ENCODE measurements around the gene TRIB2.

Gene TRIB2

DNA sequence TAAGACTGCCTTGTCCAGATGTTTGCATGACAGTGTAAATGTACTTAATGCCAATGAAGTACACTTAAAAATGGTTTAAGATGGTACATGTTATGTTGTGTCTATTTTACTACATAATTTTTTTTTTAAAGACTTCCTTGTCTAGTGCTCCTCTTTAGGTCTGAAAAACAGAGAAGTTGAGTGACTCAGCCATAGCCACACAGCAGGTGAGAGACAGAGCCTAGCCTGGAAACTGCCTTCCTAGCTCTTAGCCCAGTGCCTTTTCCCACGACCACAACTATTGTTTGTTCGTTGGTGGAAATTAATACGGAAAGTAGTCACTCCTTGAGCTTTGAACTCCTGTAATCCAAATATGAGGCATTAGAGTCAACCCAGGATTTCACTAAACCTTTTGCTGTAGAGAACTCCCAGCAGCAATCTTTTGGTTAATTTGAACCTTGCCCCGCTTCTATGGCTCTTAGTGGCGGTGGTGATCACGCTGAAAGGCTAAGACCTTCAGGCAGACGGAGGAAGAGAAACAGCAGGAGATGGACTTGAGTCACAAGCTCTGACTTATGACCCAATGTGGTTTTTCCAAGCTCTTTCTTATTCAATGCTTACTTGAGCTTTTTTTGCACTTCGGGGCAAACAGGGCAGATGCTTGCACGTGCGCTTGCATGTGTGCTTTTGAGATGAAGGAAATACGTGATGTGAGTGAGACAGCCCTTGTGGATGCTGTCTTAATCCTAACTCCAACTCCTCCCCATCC lies 21.2 kb downstream of the TRIB2 start:
- DNase-seq (ENCODE audit: low spot score), result no peak

DNA sequence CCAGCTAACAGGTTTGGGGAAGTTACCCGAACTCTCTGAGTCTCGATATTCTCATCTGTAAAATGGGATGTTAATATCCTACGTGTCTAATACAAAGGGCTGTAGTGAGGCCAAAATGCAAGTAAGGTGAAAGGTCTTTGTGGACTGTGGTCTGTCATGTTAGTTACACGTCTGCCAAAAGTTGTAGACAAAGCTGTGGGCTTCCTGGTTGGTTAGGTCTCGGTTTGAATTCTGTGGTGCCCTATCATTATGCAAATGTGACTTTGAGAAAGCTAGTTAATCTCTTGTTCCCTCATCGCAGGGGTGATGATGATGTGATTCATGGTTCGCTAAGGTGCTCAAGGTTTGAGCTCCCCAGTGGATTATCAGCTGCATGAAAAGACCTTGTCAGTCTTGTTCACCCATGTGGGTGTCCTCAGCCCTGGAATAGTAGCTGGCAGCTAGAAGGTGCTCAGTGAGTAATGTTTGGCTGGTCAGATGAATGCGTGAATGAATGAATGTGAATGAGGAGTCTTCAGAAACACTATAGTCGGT lies 23.1 kb downstream of the TRIB2 start:
- no peak for DNase-seq (ENCODE audit: low spot score)

DNA sequence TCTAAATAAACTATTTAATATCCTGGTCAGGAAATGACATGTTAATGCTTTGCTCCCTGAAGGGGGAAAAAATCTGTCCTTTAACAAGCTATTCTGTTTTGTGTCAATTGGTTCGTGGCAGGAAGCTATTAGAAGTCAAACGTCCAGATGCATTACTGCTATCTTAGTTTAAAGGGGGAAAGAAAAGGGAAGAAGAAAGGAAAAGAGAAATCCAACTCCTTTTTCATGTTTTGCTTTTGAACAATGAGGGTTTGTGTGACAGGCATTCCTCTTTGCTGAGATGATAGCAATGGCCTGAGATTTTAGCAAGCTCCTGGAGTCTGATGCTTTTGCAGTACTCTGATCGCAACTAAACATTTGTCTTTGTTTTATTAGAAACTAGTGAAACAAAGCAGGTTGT lies 24.6 kb downstream of the TRIB2 start:
- DNase-seq (ENCODE audit: low spot score), result no peak

DNA sequence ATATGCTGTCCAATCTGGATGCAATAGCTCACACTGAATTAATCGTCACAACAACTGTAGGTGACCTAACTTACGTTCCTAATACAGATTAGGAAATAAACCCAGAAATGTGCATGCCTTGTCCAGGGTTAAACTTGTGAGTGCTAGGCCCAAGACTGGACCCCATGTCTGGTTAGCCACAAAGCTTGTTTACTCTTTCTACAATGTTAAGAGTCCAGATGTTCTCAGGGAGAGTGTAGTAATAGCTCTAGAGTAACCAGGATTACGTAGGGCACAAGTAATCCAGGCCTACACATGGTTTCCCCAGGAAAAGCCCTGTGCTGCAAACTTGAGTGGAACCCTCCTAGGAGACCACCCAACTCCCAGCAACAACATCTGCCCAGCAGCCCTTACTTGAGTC lies 26.2 kb downstream of the TRIB2 start:
- no peak for DNase-seq (ENCODE audit: low spot score)

DNA sequence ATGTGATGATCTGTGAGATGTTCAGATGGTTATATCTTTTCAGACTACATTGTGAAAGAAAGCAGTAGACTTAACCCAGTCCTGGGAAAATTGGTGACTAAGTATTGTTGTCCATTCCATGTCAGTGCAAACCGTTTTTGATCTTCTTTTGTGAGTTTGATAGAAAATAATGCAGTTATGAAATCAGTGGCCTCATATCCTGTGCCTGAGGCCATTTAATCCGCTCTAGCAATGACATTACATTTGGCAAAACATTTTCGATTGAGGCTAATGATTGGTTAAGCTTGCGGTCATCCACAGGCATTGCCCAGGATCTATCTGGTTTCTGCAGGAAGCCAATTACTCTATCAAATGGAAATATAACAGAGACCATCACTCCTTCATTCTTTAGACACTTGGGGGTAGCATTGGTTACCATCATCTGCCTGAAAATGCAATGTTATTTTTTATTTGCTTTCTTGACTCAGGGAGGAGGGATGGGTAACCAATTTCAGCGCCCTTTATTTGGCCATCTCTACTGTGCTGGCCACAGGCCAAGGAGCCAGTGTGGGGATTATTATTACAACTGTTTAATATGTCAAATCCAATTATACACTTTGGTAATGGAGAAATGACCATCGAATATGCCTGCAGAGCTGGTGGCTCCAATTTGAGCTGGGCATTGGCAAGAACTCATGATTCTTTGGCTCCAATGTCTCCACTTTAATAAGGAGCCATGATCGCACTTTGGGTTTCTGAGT lies 33.6 kb downstream of the TRIB2 start:
- no peak for DNase-seq (ENCODE audit: low spot score)

DNA sequence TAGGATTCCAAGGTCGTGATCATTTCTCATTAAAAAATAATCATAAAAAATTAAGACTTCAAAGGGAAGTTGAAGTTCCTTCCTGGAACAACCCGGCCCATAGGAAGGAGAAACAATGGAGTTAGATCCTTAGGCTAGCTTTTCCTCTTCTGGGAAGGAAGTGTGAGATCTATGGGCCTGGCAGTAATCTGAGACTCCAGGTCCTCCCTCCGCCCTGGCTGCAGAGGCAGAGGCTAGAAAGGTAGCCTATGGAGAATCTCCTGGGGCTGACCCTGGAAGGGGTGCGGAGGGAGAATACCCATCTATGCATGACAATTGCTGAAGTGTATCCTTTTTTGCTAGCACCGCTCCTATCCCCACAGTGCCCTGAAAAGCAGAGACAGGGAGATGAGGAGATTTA lies 37.9 kb downstream of the TRIB2 start:
- no peak for DNase-seq (ENCODE audit: low spot score)

DNA sequence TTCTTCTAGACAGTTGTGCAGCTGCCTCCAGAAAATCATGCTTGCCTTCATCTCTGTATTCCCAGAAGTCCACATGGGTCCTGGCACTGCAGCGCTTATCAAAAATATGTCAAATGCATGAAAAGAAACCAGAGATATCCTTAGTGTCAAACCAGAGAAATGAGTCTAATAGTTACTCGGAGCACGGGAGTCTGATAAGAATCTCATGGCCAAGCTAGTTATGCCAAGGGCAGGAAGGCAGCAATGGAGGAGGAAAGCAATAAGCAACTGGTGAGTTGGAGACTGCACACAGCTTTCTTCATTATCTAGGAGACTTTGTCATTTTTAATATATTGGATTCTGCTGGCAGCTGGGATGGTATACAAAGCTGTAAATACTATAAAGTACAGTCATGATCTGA lies 38.6 kb downstream of the TRIB2 start:
- peak; percentile 47 for DNase-seq (ENCODE audit: low spot score)

DNA sequence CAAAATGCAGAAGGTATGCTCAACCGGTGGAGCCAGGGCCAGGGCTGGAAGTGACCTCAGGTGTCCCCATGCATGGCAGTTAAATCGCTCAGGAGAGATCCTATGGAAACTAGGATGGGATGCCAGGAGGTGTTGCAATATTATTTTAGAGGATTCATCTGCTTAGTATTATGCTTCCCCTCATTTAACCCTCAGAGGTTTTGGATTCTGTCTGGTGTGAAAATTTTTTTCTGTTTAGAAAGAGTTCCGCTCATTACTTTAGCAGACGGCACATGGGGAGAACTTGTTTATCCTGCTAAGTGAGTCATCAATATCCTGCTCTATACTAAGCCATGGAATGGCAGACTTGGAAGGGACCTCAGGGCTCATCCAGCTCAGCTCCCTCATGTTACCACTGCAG lies 42.5 kb downstream of the TRIB2 start:
- DNase-seq (ENCODE audit: low spot score), result no peak

DNA sequence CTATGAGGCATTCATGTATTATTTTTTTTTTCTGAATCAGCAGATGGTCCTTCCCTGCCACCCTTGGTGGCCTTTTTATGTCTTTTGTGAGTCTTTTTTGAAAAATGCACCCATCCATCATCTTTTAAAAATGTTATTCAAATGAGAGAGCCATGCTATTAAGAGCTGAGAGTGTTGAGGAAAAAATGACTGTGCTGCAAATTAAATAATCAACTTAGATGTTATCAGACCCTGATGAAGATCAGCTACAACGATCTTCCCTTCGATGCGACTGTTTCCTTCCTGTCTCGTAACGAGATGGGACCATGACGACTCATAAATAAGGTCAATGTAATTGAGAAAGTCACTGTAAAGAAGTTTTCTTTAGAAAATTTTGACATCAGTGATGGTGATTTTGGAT lies 44.4 kb downstream of the TRIB2 start:
- DNase-seq (ENCODE audit: low spot score), result no peak

DNA sequence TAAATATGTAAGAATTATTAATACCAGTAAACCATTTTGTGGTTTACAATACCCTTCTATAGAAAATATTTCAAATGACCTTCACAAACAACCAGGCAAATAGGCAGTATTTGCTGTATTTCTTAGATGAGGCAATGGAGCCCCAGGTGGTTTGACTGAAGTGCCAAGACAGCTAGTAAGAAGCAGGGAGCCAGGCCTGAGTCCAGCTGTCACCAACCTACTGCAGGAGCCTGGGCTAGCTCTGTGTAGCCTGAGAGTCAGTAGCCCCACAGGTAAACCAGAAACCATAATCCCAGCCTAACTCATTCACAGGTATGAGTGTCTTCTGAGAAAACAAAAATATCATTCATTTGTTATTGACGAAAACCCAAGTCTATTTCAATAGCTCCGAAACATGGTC lies 45.6 kb downstream of the TRIB2 start:
- DNase-seq (ENCODE audit: low spot score), result no peak

DNA sequence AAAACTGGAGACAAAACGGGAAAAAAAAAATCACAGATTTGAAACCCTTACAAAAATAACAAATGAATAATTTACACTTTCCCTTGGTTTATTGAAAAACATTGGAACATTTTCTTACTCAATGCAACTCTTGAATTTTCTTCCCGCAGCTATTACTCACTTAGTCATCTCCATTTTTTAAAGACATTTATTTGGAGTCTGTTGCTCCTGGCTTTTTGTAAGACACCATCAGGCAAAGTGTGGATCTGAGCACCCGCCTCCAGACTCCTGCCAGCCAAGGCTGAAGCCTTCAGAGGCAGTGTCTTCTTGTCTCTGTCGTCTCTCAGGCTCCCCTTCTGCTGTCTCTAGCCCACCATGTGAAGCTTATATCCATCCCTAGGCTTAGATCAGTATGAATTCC lies 46.2 kb downstream of the TRIB2 start:
- DNase-seq (ENCODE audit: low spot score), result no peak

DNA sequence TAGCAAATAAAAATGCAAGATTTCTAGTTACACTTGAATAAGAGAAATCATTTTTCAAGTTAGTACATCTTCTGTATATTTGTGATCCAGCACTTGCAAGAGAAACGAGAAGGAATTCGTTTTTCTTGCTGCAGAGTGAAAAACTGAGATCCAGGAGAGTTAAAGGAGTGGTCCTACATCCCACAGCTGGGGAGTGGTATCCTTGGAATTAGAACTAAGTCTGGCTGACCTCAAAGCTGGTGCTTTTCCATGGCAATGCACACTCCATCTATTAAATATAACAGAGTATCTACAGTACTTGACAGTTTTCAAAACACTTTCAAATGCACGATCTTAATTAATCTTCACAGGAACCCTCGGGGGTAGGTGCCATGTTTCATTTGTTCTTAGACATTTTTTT lies 46.8 kb downstream of the TRIB2 start:
- DNase-seq (ENCODE audit: low spot score), result no peak

DNA sequence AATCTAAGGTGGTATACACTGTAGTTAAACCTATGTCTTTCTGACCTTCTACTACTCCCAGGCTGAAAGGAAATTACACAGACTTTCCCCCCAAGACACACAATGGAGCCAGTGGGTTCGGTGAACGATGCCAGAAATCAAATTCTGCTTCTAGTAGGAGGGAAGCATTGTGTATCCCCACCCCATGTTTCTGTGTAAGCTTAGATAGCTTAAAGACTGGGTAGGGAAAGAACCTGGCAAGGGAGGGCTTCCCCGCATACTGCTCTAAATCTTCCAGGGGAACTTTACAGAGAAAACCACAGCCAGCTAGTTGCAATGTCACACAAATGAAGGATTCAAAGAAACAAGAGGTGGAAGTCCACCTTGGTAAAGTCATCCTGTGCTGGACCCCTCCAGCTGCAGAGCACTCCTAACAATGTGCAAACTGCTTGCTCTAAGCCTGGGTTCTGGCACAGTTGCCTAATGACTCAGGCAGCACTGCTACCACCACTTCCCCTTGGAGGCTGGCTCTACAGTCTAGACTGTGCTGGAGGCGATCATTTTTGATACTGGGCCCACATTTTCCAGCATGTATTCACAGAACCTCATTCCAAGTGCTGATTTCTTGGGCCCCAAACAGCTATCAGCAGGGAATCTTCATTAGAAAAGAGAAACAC lies 47.5 kb downstream of the TRIB2 start:
- no peak for DNase-seq (ENCODE audit: low spot score)

DNA sequence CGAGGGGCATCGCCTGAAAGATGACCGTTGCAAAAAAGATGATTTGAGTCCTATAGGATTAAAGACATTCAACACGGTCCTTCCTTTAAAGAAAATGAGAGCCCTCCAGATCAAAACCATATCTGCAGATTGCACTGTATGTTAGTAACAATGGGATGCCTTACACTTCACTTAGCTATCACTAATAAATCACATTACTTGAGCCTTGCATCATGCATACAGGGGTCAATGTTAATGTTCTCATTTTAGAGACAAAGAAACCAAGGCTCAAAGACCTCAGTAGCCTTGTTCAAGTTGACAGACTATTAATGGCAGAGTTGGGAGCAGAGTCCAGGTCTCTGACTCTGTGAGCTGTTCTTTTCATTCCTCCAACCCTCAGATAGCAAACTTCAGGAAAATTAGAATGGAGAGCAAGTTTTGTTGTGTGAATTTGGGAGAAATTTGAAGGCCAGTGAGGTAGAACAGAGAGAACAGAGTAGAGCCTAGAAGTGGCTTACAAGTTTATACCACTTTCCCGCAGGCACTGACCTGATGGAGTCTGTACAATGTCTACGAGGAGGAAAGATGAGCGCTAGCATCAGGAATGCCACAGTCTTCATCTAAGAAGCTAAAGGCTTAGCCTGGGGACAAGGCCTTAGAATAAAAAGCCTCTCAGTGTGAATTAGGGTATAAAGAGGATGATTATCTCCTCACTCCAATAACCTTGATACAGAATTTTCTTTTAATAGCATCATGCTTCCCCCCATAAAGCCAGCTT lies 48.3 kb downstream of the TRIB2 start:
- no peak for DNase-seq (ENCODE audit: low spot score)

DNA sequence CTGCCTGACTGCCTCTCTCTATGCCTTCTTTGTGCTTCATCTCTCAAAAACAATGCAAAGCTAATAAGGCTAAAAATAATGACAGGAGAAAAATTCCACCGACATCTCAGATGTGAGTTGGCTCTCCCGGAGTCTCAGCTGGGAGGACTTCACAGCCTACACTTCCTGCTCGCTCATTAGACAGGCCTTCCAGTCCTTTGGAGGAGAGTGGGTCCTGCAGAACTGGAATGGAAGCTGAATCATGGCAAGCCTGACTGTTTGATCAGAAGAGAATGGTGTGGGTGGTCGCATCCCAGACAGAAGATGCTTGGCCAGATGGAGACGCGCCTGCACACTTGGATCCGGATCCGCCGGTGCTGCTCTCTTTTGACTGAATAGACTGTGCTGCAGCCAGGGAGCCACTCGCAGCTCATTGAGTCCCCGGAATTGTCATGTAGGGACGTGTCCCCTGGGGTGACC lies 49.7 kb downstream of the TRIB2 start:
- no peak for DNase-seq (ENCODE audit: low spot score)

DNA sequence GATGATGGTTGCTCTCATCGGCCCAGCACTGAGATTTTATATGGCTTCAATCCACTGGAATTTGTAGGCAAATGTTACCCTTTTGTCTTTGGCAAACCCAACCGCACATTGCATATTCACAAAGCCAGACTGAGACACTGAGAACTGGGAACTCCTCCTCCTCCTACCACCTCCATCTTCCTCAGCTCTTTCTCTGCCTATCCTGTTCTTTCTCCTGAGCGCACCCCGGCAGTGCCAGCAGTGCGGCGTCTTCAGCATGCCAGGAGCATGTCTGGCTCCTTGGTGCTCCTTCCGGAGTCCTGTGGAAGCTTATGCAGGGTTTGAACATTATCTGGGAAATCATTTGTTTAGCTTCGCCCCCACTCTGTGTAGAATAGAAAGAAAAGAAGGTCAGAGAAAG lies 50.8 kb downstream of the TRIB2 start:
- DNase-seq (ENCODE audit: low spot score), result no peak

DNA sequence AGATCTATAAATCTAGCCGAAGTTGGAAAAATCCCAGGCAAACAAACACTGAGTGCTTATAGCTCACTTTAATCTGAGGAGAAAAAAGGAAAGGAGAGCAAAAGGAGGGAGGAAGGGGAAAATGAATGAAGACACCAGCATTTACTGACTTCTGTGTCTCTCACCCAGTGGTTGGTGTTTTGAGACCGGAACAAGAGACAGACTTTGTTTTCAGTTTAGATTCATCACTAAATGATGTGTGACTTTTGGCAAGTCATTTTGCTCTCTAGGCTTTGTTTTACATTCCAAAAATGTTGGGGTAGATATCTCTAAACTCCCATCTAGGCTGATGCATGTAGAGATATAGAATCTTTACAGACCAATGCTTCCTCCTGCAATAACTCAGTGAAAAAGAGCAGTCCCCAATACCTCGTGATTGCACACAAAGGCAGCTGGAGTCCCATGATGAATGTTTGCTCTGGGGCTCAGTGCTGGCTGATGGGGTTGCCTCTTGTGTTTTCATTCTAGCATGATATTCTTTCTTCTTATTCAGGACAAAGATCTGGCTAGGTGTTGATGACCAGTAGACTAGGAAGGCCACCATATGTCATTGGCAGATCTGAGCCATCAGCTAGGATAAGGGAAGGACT lies 51.4 kb downstream of the TRIB2 start:
- no peak for DNase-seq (ENCODE audit: low spot score)

DNA sequence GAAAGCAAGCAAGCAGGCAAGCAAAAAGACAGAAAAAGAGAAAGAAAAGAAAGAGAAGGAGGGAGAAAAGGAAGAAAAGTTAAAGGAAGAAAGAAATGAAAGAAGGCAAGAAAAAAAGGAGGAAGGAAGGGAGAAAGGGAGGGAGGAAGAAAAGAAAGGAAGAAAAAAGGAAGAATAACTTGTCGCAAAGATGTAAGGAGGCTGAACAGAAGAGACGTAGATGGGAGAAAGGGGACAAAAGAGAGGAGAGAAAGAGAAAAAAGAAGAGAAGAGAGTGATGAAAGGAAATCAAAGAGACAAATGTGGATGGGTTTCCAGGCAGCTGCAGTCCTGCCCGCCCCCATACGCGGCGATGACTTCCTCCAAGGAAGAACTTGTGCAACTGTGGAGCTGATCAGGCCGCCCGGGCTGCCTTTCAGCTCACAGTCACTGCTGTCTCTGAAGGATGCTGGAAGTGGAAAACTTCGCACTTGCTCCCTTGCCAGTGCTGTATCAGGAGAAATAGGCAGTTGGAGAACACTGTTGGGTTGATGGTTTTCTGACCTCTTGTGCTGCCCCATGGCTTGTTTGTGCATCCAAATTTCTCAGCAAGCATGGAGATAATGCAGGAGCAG lies 52.9 kb downstream of the TRIB2 start:
- DNase-seq (ENCODE audit: low spot score), result no peak

DNA sequence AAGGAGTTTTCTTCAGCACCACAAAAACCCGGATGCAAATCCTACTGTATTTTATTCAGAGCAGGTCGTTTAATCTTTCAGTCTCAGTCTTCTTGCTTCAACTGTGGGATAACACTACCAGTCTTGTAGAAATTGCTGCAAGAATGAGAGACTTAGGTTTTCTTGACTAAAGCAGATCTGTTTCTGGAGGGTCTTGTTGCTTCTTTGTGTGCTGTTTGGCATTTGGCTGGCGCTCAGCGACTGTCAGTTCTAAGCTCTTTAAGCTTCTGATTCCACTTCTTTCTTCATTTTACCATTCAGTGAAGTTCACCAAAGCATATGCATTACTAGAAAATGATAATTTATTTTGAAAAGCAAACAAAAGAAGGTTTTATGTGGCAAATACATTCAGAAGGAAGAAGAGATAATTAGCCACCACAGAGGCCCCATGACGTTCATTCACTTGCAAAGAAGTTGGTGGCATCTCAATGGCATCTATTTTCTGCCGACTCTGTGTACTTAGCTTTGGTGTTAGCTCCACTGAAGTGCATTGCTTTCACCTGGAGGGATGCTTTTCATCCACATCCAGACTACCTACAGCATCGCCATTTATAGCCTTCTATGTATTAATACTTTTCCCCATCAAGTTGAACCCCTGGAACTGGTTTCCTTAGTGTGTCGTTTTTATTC lies 53.7 kb downstream of the TRIB2 start:
- DNase-seq (ENCODE audit: low spot score), result no peak

DNA sequence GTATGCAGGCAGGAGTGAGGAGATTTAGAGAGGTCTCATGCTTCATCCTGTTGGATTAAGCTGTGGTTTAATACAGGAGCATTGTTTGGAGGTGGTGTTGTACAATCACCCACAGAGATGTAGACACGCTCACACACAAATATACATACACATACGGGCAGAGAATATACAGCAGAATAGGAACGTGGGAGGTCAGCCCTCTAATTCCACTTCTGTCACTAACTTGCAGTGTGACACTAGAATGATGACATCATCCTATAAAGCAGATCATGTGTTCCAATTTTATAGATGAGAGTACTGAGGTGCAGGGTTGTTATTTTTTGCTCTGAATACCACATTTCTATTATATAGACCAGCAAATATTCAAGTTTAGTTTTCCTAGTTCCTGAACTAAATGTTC lies 54.4 kb downstream of the TRIB2 start:
- DNase-seq (ENCODE audit: low spot score), result no peak
